GM18909 (cell line): Measurements from ENCODE around the gene PACRG.

Source experiments
- ATAC-seq: cut with Tn5 transposase; IDR thresholded peaks from one replicate; pipeline ENCODE4 v1.9.1; 2021; ENCODE audit warnings: mild to moderate bottlenecking; ENCODE audit not compliant: unreplicated experiment, poor library complexity

PACRG gene

GRCh38 chr6:162921062-162921461 is 193.3 kb downstream of the PACRG start:
- ATAC-seq = no peak

GRCh38 chr6:162921510-162922040 is 193.8 kb downstream of the PACRG start:
- no peak for ATAC-seq

GRCh38 chr6:162922563-162923166 is 194.9 kb downstream of the PACRG start:
- no peak for ATAC-seq

- ATAC-seq = no peak
These were observed 207.1 kb downstream of the PACRG start for GRCh38 chr6:162934844-162935243.

GRCh38 chr6:162940426-162940825 is 212.7 kb downstream of the PACRG start:
- no peak for ATAC-seq

GRCh38 chr6:162941128-162941527 is 213.4 kb downstream of the PACRG start:
- no peak for ATAC-seq

GRCh38 chr6:162942866-162943265 is 215.1 kb downstream of the PACRG start:
- no peak for ATAC-seq

- ATAC-seq = no peak
These were observed 215.6 kb downstream of the PACRG start for GRCh38 chr6:162943369-162943768.

- ATAC-seq = no peak
These were observed 223.5 kb downstream of the PACRG start for GRCh38 chr6:162951164-162951743.

- ATAC-seq = no peak
These were observed 224.6 kb downstream of the PACRG start for GRCh38 chr6:162952423-162952822.

- no peak for ATAC-seq
These were observed 229.3 kb downstream of the PACRG start for GRCh38 chr6:162957062-162957461.

GRCh38 chr6:162960679-162961457 is 233.1 kb downstream of the PACRG start:
- ATAC-seq = no peak

GRCh38 chr6:162962093-162962492 is 234.3 kb downstream of the PACRG start:
- no peak for ATAC-seq

GRCh38 chr6:162963861-162964260 is 236.1 kb downstream of the PACRG start:
- ATAC-seq = no peak

- ATAC-seq = no peak
These were observed 236.8 kb downstream of the PACRG start for GRCh38 chr6:162964488-162965140.

- no peak for ATAC-seq
These were observed 237.6 kb downstream of the PACRG start for GRCh38 chr6:162965366-162965765.

- ATAC-seq = no peak
These were observed 242.5 kb downstream of the PACRG start for GRCh38 chr6:162970246-162970645.

- ATAC-seq = no peak
These were observed 243.6 kb downstream of the PACRG start for GRCh38 chr6:162971356-162971755.

- no peak for ATAC-seq
These were observed 245.5 kb downstream of the PACRG start for GRCh38 chr6:162973151-162973872.

- ATAC-seq = no peak
These were observed 246.2 kb downstream of the PACRG start for GRCh38 chr6:162973980-162974379.
